Measurements from ENCODE around the gene DSCAM.

The DSCAM gene

DNA sequence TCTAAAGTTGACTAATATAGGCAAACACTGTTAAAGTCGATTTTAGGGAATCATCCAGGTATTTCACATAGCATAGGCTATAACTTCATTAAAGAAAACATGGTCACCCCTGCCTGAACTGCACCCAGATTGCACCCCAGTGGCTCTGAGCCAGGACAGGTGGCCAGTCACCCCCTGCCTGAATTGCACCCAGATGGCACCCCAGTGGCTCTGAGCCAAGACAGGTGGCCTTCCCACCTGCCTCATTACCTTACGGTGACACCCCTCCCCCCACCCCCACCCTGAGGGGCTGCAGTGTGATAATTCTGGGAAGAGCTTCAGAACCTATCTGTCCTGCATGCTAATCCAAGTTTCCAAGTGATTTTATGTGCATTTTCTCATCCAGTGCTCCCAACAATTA, 78.9 kb downstream of the DSCAM start:
- DNase-seq (ENCODE audit: low read depth in 2 of 2): no peak

DNA sequence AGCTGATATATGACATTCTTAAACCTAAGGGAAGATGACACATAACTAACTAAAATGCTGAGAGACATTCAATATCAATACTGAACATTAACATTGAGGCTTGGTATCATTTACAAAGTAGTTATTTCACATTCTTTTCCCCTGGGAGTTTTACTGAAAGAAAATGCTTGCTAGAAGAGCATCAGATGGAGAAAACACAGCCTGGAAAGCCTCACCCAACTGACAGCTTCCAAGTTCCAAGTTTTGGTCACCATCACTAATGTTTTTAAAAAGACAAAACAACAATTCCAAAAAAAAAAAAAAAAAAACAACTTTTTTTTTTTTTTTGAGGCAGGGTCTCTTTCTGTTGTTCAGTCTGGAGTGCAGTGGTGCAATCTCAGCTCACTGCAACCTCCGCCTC, 80.6 kb downstream of the DSCAM start:
- no peak for DNase-seq (ENCODE audit: low read depth in 2 of 2)

DNA sequence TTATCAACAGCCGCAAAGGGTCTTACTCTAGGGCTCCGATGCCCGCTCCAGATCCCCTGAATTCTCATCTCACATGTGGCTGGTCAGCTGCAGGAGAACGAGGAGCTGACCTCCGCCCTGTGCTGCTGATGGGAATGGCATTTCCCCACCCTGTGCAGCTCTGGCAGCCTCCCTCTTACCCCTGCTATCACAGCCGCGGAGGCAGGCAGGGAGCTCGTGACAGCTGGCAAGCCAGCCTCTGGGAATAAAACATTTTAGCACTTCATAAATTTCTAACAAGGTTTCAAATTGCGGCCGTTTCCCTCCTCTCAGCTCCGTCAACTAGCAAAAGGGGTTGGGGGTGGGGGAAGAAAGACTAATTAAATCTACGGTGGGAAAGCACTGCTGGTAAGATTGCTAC, 81.1 kb downstream of the DSCAM start:
- DNase-seq (ENCODE audit: low read depth in 2 of 2): no peak

- DNase-seq (ENCODE audit: low read depth in 2 of 2): no peak
Measured at GRCh38 chr21:40760821-40761220, 86.1 kb downstream of the DSCAM start.

DNA sequence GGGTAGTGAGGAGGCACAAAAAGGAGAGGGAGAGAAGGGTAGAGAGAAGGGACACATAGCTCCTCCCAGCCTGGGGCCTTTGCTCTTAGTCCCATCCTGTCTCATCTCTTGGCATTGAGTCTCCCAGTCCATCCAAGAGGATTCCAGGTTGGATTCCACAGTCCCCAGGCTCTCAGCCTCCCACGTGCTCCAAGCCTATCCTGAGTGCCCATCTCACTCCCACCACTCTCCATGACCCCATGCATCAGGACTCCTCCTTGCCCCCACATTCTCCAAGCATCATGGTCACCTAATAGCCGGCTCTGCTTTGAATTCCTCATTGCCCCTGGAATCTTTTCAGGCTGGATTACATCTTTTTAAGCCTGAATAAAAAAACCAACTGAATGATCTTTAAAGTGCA, 87.9 kb downstream of the DSCAM start:
- DNase-seq (ENCODE audit: low read depth in 2 of 2): no peak

- no peak for DNase-seq (ENCODE audit: low read depth in 2 of 2)
Measured at GRCh38 chr21:40757366-40757765, 89.6 kb downstream of the DSCAM start.

- DNase-seq (ENCODE audit: low read depth in 2 of 2): no peak
Measured at GRCh38 chr21:40754466-40754865, 92.5 kb downstream of the DSCAM start.

- DNase-seq (ENCODE audit: low read depth in 2 of 2): no peak
Measured at GRCh38 chr21:40753756-40754155, 93.2 kb downstream of the DSCAM start.

- DNase-seq (ENCODE audit: low read depth in 2 of 2): no peak
Measured at GRCh38 chr21:40752125-40752524, 94.8 kb downstream of the DSCAM start.

GRCh38 chr21:40751221-40751620, 95.7 kb downstream of the DSCAM start:
- DNase-seq (ENCODE audit: low read depth in 2 of 2): no peak

DNA sequence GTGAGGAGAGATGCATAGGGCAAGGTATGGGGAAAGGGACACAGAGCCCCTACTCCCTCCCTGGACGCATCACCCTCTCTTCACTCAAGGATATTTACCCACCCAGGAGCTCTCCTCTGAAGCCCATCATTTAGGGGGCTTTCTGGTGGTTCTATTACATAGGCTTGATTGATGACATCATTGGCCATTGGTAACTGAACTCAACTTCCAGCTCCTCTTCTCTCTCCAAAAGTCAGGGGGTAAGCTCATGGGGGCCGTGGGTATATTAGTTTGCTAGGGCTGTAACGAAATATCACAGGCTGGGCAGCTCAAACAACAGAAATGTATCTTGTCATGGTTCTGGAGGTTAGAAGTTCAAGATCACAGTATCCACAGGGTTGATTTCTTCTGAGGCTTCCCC, 110.8 kb downstream of the DSCAM start:
- no peak for DNase-seq (ENCODE audit: low read depth in 2 of 2)

DNA sequence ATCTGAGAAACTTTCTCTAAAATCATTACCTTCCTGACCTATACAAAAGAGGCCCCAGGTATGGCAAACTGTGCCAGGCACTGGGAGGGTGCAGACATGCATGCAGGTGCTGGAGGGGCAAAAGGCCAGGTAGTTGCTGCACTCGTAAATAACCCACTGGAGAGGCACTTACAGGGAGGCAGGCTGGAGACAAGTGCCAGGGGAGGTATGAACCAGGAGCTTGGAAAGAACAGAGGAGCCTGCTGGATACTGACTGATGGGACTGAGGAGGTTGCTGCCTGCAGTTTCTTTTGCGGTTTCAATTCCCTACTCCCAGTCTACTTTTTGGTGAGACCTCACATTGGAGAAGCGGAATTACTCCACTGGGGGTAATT, 113.9 kb downstream of the DSCAM start:
- DNase-seq (ENCODE audit: low read depth in 2 of 2): no peak

DNA sequence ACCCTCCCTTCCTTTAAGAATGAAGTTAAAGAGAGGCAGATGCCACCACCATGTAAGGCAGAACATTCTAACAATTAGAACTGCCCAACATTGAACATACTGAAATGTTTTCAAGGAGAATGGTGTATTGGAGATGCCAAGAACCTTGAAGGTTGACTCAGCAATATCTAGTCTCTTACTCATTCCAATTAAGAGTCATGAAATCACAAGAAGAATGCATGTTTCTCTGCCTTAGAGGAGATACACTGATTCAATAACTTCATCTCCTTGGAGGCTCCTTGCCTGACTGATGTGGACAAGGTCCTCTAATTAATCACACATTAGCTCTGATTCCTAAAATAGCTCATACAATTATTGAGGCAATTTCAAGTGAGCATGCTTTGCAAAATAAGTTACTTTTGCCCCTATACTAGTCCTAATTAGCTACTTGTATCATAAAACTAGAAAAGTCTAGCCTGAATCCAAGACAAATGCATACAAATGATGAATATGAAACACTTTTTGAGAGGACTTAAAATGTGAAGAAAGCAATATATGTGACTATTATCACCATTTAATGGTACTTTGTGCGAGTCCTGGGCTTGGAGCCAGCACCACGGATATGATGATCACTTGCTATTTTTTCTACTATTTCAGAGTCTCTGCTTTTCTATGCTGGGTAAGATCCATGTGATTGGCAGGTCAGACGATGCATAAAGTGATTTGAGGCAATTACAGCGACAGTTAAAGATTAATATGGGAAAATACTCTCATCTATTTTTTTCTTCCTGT, 114.5 kb downstream of the DSCAM start:
- DNase-seq (ENCODE audit: low read depth in 2 of 2): no peak

GRCh38 chr21:40731206-40731605, 115.8 kb downstream of the DSCAM start:
- no peak for DNase-seq (ENCODE audit: low read depth in 2 of 2)

DNA sequence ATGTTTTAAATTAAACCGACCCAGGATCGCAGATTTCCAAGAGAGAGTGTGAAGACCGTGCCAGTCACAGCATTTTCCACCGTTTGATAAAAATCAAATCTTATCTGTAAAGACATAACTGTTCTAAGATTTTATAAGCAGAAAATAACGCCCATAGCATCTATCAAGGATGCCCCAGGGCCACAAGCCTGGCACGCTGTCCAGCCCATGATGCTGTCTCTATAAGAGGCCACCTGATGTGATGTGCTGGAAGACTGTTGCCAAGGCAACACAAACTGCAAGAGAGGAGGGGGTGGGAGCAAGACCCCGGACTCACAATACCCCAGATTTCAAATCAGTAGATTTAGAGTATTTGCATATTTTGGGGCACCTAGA, 116.5 kb downstream of the DSCAM start:
- no peak for DNase-seq (ENCODE audit: low read depth in 2 of 2)

DNA sequence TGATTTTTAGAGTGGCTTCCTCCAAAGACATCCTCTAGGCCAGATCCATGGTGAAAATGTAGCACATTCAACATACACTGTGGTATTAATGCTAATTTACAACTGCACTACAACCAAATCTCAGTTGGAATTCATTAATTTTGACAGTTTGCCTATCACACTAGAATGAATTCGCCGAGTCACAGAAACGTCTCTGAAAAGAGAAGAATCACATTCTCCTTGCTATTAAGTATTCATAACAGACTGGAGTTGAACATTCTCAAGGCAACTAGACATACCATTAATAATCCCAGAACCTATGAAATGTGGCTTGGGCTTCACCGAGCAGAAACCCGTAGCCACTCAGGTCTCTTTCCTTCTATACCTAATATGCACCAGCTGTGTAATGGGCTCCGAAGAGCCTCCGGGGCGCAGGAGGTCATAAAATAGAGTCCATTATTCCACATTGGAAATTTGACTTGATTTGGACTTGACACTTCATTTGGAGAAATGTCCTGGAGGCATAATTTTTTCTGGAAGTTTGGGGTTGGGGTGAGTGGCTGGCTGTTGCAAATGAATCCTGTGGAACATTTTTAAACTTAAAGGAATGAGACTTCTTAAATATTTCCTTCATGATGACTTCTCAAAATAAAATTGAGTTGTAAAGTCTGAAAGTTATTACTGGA, 117.1 kb downstream of the DSCAM start:
- DNase-seq (ENCODE audit: low read depth in 2 of 2): no peak

DNA sequence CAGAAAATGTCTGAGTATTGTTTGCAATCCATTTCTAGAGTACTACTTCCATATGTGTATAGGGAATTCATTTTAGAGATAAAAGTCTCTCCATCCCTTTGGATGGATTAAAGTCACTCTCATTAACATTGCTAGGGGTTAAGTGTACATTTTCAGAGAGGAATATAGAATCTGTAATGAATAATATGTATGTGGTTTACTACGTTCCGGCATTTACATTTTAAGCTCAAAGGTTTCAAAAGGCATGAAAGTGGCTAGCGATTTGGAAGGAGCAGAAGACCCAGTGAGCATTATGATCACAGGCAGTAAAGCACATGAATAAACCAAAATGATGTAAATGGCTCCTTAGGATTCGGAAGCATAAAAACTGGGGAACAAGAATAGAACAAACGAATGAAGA, 123.0 kb downstream of the DSCAM start:
- DNase-seq (ENCODE audit: low read depth in 2 of 2): no peak

- DNase-seq (ENCODE audit: low read depth in 2 of 2): no peak
Measured at GRCh38 chr21:40723317-40723716, 123.6 kb downstream of the DSCAM start.

GRCh38 chr21:40719615-40720014, 127.3 kb downstream of the DSCAM start:
- no peak for DNase-seq (ENCODE audit: low read depth in 2 of 2)

GRCh38 chr21:40717028-40717427, 129.9 kb downstream of the DSCAM start:
- DNase-seq (ENCODE audit: low read depth in 2 of 2): no peak

DNA sequence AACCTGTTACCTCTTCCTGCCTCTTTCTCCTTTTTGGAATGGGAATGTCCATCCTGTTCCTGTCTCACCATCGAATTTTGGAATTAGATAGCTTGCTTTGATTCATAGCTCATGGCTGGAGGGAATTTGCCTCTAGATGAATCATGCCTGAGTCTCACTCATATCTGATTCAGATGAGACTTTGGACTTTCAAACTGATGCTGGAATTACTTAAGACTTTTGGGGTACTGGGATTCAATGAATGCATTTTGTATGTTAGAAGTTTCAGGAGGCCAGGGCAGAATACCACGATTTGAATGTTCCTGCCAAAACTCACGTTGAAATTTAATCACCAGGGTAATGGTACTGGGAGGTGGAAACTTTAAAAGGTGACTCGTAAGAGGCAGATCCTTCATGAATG, 132.4 kb downstream of the DSCAM start:
- no peak for DNase-seq (ENCODE audit: low read depth in 2 of 2)

DNA sequence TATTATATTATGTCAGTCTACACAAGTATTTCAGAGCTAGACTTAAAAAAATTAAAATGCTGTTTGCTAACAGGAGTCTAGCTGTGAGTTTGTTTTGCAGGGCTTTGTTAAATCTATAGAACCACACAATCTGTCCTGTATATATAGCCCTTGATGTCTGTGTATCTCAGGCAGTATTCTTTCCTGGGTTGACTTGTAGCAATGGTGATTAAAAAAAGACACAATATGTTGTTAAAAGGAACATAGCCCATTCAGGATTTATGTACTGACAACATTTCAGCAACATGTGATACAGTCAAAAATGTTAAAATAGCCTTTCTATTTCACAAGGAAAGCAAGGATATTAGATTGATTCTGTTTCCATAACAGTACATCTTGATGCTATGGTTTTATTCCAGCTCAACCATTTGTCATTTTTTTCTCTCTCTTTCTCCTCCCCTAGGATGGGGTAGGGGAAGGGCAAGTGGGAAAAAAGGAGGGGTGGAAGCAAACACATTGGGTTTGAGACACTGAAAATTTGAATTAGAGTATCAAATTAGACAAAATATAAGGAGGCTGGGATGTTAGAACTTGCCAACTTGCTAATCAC, 139.2 kb downstream of the DSCAM start:
- no peak for DNase-seq (ENCODE audit: low read depth in 2 of 2)
